Smooth muscle cell of bladder (primary cell): ENCODE measurements around the gene FAM237B. TPM values are rescaled to one million over a fixed set of nuclear protein-coding genes. Genes with fewer than 3 reads are reported as not detected.

Experiments
- total RNA-seq: library from RNA; depleted of rRNA; stranded (reverse); fragments of >200 nt; gene quantifications from 2 replicates; pipeline ENCODE4 v1.2.3, GENCODE V29; 2014

FAM237B gene
- under 0.01 TPM in 1 of 2 replicates, not detected in the other for total RNA-seq

DNA sequence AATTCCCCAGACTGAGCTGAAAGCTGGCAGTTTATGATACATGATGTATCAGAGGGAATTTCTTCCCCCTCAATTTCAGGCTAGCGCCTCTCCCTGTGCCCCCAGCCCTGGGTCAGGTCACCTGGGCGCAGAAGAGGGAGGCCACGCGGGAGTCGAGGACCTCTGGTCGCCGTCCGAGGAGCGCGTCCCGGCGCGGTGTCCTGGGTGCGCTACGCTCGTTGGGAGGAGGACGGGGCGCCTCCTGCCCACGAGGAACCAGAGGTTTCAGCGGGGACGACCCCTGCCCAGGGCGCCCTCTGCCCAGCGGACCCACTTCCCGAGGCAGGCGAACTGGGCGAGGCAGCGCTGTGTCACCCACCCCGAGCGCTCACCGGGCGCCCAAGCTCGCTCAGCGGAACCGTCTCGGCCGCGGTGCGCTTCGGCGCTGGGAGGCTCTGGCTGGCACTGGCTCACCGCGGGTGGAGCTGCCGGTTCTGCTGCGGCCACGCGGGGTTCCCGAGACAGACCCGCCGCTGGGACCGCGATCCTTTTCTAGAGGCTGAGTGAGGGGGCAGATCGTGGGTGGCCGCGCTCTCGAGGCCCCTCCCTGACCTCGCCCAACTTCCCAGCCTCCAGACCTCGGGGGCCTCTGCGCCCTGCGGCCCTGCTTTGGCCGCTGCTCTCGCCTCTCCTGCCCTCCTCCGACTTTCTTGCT lies at the start of gene FAM237B:
FAM237B (minus strand) TSS at position 504 of the 694 bp plus-strand sequence. CDS start 1,556 bp downstream, outside the sequence.

GRCh38 chr7:90346336-90347125 lies 25.4 kb upstream of the FAM237B start, which contains the start of gene GTPBP10:
Gene GTPBP10 (plus strand): TSS chr7:90346716. CDS start chr7:90346742, 26 bp downstream.

Other genes starting within 250 kb of the FAM237B start
- gene STEAP1, start 166.8 kb downstream of the FAM237B start, total RNA-seq, result 30.2 and 52.5 TPM in 2 replicates
- gene STEAP2, start 109.6 kb downstream of the FAM237B start, total RNA-seq, result 36.7 and 50.3 TPM in 2 replicates
- gene CFAP69, start 76.1 kb downstream of the FAM237B start, total RNA-seq, result 7.7 and 10.4 TPM in 2 replicates
- gene GTPBP10, start 25.4 kb upstream of the FAM237B start, total RNA-seq, result 12.5 and 12.7 TPM in 2 replicates
- 29.6 and 39.3 TPM in 2 replicates for gene CLDN12, start 82.2 kb upstream of the FAM237B start, total RNA-seq
- not detected in 2 replicates for gene PTTG1IP2, start 148.3 kb upstream of the FAM237B start, total RNA-seq